Stimulated activated CD4-positive, alpha-beta T cell treated with anti-CD3 and anti-CD28 coated beads, TNF-alpha, amount 100 ng/mL, for 4 hours (primary cell): ENCODE measurements around the gene TTC36.
"Not testable (repeated sequence)": the region's sequence is repeated elsewhere in the genome, so short reads cannot be mapped to it uniquely, and the experiment has no call there.

Source experiments
- DNase-seq, 3 experiments: peaks; one replicate each; pipeline ENCODE4 v3.0.0-alpha.2; 2020; ENCODE audit warnings: low read depth in 3 of 3

Gene TTC36, protein sequence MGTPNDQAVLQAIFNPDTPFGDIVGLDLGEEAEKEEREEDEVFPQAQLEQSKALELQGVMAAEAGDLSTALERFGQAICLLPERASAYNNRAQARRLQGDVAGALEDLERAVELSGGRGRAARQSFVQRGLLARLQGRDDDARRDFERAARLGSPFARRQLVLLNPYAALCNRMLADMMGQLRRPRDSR

DNA sequence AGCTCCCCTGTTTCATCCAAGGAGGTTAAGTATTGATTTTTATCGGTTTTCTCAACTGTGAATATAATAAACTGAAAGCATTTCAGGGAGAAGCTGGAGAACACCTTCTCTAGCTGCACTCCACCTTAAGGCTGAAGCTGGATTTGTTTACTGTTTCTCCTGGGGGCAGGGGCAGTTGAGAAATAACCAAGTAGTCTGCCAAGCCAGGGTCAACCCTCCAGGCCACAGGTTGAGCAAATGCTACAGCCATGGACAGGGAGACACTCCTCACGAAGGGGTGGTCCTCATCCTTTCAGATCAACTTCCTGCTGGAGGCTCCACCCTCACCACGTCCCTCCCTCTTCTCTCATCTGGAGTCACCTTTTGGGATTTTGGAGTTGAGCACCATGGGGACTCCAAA, at the start of gene TTC36:
TSS of gene TTC36 (plus strand) at position 366 of the 400 bp plus-strand sequence. CDS start at position 387, 21 bp downstream.
- DNase-seq, result no peak

DNA sequence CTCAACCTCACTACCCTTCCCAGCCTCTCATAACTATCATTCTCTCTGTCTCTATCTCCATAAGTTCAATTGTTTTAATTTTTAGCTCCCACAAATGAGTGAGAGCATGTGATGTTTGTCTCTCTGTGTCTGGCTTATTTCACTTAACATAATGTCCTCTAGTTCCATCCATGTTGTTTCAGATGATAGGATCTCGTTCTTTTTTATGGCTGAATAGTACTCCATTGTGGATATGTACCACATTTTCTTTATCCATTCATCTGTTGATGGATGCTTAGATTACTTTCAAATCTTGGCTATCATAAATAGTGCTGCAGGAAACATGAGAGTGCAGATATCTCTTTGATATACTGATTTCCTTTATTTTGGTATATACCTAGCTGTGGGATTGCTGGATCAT, 46.0 kb upstream of the TTC36 start:
- DNase-seq, result not testable (repeated sequence)

DNA sequence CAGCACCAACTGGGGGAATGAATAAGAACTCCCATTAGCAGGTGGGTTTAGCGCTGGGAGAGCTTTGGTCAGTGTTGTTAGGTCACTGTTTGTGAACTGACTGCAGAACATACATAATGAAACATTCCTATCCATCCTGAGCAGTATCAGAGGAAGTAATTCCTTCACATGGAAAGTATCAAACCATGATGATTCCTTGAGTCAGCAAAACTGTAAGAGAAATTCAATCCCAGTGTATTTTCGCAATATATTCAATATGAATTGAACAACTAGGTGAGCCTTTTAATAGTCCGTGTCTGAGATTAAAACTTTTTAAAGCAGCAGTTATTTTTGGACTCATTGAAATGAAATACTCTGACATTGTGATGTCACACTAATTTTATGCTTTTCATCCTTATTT, 42.9 kb upstream of the TTC36 start:
- no peak for DNase-seq

DNA sequence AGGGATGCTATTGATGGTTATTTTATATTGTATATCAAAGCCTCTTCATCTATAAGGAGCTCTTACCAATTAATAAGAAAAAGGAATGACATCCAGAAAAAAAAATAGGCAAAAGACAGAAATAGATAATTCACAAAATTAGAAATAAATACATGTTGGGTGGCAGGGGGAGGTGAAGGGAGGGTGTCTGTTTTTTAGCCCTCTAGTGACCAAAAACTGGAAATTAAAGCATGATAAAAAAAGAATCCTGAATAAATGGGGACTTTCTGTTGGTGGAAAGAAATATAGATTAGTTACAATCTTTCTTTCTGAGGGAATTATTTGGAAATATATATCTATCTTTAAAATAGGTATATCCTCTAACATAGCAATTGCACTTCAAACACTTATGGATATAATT, 42.0 kb upstream of the TTC36 start:
- DNase-seq, result no peak

DNA sequence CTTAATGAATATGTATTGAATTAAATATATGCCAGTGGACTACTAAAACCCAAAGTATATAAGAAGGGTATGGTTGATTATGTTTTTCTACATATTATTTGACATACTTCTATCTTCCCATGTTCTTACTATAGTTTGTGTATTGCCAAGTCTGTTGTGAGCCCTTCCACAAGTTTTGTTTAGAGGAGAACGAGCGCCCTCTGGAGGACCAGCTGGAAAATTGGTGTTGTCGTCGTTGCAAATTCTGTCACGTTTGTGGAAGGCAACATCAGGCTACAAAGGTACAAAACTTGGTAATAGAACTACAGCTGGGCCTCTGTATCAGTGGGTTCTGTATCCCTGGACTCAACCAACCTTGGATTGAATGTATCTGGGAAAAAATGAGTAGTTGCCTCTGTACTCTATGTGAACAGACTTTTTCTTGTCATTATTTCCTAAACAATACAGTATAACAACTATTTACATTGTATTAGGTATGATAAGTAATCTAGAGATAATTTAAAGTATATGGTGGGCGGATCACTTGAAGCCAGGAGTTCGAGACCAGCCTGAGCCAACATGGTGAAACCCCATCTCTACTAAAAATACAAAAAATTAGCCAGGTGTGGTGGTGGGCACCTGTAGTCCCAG, 38.7 kb upstream of the TTC36 start:
- DNase-seq, result peak; percentile 44 to 61 (median 55)

DNA sequence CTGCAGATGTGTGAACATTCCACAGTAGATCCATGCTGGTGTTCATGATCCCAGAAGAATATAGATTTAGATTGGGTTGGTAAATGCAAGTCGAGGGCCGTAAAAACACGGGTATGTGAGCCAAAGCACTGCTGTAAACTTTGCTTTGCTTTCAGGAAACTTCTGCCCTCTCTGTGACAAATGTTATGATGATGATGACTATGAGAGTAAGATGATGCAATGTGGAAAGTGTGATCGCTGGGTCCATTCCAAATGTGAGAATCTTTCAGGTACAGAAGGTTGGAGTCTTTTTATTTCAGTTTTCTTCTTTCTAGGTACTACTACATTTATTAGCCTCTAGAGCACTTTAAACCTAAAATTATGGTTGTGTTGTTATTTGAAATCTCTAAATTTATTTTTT, 36.2 kb upstream of the TTC36 start:
- DNase-seq, result no peak

DNA sequence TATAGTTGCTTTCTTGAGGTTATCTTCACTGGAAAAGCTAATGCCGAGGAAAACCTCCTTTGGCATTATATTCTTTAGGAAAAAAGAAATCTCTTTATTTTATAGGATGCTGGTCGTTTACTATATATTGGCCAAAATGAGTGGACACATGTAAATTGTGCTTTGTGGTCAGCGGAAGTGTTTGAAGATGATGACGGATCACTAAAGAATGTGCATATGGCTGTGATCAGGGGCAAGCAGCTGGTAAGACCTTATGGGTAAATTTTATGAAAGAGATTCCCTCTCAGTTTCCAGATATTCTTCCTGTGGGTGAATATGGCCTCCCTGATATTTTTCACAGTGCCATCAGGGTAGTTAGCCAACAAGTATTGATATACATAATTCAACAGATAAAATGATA, 29.4 kb upstream of the TTC36 start:
- no peak for DNase-seq

DNA sequence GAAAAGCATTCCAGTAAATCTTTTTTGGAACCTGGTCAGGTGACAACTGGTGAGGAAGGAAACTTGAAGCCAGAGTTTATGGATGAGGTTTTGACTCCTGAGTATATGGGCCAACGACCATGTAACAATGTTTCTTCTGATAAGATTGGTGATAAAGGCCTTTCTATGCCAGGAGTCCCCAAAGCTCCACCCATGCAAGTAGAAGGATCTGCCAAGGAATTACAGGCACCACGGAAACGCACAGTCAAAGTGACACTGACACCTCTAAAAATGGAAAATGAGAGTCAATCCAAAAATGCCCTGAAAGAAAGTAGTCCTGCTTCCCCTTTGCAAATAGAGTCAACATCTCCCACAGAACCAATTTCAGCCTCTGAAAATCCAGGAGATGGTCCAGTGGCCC, 24.1 kb upstream of the TTC36 start:
- DNase-seq, result no peak

DNA sequence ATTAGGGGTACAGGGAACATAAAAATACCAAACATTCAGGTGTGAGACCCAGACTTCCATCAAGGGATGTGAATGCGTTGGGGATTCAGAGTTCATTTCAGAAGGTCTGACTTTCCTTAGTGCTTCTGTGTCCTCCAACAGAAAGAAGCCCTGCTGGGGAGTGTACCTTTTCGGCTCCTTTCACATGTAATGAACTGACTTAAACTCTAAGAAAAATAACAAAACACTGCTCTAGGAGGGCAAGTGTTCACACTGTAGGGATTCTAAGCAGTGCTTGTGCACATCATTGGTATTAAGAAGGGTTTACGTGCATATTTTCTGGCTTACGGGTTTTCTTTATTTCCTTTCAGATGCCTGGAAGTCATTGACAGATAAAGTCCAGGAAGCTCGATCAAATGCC, 15.7 kb upstream of the TTC36 start:
- no peak for DNase-seq

DNA sequence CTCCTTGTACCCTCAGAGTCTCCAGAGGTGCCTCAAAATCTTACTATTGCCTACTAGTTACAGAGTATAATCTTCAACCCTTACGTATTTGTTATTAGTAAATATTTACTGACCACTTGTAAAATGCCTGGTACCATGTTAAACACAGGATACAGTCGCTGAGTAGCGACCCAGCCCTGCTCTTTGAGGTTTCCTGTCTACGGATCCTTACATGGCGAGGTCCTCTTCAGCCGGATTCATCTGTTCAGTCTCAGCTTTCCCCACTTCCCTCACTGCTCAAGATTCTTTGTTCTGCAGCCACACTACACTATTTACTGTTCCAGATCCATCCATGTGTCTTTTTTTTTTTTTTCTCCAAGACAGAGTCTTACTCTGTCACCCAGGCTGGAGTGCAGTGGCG, 13.2 kb upstream of the TTC36 start:
- no peak for DNase-seq

DNA sequence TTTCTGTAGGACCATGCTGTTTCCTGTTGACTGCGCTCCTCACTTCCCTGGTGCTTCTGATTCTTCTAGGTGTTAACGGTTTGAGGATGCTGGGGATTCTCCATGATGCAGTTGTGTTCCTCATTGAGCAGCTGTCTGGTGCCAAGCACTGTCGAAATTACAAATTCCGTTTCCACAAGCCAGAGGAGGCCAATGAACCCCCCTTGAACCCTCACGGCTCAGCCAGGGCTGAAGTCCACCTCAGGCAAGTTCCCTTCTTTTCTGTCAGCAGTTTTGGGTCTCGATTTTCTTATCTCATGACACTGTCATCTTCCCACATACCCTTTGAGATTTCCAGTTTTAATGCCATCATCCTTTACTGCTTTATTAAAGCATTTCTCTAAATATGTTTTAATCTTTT, 7.7 kb upstream of the TTC36 start:
- no peak for DNase-seq

DNA sequence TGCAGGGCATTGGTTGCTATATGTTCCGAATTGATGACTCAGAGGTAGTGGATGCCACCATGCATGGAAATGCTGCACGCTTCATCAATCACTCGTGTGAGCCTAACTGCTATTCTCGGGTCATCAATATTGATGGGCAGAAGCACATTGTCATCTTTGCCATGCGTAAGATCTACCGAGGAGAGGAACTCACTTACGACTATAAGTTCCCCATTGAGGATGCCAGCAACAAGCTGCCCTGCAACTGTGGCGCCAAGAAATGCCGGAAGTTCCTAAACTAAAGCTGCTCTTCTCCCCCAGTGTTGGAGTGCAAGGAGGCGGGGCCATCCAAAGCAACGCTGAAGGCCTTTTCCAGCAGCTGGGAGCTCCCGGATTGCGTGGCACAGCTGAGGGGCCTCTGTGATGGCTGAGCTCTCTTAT, 5.4 kb upstream of the TTC36 start:
- no peak for DNase-seq

DNA sequence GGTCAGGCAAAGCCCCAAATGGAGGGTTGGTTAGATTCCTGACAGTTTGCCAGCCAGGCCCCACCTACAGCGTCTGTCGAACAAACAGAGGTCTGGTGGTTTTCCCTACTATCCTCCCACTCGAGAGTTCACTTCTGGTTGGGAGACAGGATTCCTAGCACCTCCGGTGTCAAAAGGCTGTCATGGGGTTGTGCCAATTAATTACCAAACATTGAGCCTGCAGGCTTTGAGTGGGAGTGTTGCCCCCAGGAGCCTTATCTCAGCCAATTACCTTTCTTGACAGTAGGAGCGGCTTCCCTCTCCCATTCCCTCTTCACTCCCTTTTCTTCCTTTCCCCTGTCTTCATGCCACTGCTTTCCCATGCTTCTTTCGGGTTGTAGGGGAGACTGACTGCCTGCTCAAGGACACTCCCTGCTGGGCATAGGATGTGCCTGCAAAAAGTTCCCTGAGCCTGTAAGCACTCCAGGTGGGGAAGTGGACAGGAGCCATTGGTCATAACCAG, 4.7 kb upstream of the TTC36 start:
- DNase-seq, result no peak

DNA sequence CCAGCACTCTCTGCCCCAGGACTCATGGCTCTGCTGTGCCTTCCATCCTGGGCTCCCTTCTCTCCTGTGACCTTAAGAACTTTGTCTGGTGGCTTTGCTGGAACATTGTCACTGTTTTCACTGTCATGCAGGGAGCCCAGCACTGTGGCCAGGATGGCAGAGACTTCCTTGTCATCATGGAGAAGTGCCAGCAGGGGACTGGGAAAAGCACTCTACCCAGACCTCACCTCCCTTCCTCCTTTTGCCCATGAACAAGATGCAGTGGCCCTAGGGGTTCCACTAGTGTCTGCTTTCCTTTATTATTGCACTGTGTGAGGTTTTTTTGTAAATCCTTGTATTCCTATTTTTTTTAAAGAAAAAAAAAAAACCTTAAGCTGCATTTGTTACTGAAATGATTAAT, 2.9 kb upstream of the TTC36 start:
- no peak for DNase-seq

DNA sequence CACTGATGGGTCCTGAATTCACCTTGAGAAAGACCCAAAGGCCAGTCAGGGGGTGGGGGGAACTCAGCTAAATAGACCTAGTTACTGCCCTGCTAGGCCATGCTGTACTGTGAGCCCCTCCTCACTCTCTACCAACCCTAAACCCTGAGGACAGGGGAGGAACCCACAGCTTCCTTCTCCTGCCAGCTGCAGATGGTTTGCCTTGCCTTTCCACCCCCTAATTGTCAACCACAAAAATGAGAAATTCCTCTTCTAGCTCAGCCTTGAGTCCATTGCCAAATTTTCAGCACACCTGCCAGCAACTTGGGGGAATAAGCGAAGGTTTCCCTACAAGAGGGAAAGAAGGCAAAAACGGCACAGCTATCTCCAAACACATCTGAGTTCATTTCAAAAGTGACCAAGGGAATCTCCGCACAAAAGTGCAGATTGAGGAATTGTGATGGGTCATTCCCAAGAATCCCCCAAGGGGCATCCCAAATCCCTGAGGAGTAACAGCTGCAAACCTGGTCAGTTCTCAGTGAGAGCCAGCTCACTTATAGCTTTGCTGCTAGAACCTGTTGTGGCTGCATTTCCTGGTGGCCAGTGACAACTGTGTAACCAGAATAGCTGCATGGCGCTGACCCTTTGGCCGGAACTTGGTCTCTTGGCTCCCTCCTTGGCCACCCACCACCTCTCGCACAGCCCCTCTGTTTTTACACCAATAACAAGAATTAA, 2.4 kb upstream of the TTC36 start:
- DNase-seq, result no peak

DNA sequence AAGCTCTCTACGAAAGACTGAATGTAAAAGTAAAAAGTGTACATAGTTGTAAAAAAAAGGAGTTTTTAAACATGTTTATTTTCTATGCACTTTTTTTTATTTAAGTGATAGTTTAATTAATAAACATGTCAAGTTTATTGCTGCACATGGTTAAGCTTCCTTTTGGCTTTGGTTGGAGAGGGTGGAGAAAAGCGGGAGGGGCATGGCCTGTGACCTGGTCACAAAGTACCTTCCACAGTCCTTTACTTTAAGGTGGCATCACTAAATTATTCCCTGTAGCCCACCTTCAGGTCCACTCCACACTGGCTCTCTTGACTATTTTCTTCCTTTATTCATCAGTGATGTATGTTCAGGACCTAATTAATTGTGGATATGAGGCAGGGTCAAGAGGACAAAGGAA, 586 bp upstream of the TTC36 start:
- no peak for DNase-seq

DNA sequence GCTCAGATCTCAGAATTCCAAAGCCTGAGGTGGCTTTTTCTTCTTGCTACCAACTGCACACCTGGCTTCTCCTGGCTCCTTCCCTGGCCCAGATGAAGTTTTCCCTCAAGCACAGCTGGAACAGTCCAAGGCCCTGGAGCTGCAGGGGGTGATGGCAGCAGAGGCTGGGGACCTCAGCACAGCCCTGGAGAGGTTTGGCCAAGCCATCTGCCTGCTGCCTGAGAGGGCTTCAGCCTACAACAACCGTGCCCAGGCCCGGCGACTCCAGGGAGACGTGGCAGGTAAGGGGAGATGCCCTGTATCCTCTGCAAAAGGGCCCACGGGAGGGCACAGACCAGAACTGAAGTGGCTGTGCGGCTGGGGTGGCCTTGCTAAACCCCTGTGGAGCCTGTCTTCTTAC, 1.2 kb downstream of the TTC36 start:
- DNase-seq, result no peak

DNA sequence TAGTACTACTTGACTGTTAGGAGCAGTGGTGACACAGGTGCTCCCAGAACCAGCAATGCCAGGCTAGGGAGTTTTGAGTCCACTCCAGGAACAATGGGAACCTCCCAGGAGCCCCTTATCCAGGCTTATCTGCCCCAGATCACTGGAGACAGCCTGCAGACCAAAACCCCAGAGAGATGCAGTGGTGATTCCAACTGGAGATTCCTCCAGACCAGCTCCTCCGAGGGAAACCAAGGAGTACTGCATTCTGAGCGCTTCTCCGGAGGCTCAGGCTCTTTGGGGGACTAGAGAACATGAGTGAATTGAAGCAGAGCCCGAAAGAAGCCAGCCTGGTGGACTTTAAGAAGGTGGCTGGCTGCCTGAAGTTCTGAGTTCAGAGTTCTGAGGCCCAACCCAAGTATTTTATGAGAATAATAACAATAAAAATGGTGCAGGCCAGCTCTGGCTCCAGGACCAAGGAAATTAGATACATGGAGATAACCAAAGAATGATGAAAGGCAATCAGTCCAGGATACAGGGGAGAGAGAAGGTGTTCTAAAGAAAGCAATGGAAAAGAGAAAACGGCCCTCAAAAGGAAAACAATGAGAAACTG, 2.4 kb downstream of the TTC36 start:
- no peak for DNase-seq

DNA sequence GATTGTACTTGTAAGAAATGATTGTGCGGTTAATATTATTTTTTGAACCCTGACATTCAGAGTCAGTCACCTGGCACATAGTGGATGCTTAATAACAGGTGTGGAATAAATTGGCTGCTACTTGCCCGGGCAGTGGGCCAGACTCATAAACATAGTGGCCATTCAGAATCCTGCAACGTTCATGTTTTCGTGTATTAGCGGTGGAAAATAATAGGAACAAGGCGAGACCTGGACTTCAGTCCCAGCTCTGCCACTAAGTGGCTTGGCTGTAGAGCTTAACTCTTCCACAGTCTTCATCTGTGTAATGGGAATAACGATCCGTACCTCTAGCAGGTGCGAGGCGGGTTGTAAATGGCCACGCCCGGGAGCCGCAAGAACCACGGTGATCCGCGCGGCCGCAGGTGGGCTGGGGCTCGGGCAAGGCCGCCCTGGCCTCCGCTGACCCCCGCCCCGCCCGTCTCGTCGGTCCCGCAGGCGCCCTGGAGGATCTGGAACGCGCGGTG, 3.0 kb downstream of the TTC36 start:
- DNase-seq, result no peak

DNA sequence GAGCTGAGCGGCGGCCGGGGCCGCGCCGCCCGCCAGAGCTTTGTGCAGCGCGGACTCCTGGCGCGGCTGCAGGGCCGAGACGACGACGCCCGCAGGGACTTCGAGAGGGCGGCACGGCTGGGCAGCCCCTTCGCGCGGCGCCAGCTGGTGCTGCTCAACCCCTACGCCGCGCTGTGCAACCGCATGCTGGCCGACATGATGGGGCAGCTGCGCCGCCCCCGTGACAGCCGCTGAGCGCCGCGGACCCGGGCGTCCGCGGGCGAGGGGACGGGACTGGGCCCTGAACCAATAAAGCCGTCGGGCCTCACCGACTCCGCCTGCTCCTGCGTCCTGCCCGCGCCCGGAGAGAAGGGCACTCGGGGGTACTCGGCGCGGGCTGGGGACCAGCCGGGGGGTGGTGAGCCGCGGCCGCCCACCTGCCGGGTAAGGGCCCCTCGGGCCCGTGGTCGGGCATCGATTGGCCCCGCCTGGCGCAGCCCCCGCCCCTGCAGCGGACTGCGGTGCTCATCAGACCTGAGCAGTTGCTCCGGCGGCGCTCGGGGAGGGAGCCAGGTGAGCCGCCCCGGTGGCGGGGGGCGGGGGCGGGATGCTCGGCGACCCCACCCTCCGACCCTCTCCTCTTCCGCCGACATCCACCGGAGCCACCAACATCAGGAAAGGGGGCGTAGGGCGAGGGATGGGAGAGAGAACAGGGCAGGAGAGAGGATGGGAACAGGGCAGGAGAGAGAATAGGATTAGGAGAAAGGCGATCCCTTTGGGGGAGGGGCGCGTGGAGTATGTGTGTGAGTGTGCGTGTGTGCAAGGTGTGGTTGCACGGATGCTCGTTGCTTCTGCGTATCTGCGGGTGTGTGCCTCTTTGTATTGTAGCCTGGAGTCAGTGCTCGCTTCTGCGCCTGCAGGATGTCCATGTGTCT, 3.7 kb downstream of the TTC36 start, which contains the start of gene TMEM25:
TSS of gene TMEM25 (plus strand) at position 510 of the 914 bp plus-strand sequence. CDS start 610 bp downstream, outside the sequence.
- peak; percentile 54 to 68 (median 67) for DNase-seq

DNA sequence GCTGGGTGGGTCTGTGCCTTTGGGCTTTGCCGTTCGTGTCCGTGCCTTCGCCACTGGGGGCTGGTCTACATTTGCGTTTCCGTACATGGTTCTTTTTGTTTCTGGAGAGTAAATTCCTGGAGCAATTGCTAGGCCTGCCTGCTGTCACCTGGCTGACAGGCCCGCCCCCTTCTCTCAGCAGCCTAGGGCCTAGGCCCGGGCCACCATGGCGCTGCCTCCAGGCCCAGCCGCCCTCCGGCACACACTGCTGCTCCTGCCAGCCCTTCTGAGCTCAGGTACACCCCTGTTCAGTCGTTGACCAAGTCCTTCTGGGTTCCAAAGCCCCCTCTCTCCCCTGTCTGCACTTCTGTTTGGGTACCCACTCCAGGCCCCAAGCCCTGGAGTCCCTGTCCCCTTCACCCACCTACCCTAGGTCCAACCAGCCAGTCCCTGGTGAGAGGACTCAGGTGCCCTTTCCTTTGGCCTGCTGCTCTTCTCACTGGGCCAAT, 4.4 kb downstream of the TTC36 start:
- no peak for DNase-seq
